T-helper 1 cell (primary cell): Measurements from ENCODE around the gene MBLAC1.
"Not testable (repeated sequence)": the region's sequence is repeated elsewhere in the genome, so short reads cannot be mapped to it uniquely, and the experiment has no call there.

Experiments used
- DNase-seq, 5 donors: peaks; one replicate each; pipeline ENCODE4 v3.0.0-alpha.2; 2012 to 2020

MBLAC1 gene

DNA sequence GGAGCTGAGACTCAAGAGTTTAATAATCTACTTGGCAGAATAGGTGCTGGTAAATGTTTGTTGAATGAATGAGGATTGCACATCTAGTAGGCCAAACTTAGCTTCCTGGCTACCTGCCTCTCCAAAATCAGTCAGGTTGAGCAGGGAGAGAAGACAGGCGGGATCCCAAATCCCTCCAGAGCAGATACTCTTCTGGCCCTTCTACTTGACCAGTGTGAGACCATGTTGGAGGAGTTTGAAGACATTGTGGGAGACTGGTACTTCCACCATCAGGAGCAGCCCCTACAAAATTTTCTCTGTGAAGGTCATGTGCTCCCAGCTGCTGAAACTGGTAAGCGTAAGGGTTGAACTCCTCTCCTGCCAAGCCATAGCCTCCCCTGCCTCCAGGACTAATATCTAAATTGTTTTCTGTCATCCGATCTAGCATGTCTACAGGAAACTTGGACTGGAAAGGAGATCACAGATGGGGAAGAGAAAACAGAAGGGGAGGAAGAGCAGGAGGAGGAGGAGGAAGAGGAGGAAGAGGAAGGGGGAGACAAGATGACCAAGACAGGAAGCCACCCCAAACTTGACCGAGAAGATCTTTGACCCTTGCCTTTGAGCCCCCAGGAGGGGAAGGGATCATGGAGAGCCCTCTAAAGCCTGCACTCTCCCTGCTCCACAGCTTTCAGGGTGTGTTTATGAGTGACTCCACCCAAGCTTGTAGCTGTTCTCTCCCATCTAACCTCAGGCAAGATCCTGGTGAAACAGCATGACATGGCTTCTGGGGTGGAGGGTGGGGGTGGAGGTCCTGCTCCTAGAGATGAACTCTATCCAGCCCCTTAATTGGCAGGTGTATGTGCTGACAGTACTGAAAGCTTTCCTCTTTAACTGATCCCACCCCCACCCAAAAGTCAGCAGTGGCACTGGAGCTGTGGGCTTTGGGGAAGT lies 2.2 kb upstream of the MBLAC1 start:
- DNase-seq = no peak

DNA sequence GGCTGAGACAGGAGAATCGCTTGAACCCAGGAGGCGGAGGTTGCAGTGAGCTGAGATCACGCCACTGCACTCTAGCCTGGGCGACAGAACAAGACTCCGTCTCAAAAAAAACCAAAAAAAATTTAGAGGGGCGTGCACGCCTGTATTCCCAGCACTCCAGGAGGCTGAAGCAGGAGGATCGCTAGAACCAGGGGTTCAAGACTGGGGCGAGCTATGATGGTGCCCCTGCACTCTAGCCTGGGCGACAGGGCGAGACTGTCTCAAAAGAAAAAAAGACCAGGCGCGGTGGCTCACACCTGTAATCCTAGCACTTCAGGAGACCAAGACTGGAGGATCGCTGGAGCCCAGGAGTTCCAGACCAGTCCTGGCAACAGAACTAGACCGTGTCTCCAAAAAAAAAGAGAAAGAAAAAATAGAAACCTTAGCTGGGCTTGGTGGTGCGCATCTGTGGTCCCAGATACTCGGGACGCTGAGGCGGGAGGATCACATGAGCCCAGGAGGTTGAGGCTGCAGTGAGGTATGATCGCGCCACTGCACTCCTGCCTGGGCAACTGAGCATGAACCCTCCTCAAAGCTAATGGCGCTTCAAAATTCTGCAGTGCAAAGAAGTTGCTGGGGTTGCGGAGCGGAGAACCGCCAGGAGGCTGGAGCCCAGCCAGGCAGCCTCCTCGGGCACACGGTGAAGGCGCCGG lies 382 bp upstream of the MBLAC1 start:
- no peak for DNase-seq

DNA sequence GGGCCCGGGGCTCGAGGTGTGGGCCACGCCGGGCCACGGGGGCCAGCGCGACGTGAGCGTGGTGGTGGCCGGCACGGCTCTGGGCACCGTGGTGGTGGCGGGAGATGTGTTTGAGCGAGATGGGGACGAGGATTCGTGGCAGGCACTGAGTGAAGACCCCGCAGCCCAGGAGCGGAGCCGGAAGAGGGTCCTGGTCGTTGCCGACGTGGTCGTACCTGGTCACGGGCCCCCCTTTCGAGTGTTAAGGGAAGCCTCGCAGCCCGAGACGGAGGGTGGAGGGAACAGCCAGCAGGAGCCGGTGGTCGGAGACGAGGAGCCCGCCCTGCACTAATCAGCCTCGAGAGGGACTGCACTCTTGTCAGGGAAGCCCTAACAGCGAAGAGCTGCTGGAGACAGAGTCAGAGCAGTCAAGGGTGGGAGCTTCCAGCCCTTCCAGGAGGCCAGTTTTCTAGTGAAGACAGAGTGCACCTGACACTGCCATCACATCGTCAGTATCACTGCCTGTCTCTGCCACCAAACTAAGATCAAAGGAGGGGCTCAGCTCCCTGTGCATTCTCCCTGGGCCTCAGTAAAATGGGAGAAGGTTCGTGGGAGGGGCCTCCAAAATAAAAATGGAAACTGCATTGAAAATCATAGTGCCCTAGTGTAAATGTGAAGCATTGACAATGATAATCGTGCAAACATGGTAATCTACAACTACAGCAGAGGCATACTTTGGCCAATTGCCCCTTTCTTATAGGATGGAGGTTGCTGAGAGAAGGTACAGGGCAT lies 1.3 kb downstream of the MBLAC1 start:
- peak in 1 of 5 donors; percentile 31 for DNase-seq

DNA sequence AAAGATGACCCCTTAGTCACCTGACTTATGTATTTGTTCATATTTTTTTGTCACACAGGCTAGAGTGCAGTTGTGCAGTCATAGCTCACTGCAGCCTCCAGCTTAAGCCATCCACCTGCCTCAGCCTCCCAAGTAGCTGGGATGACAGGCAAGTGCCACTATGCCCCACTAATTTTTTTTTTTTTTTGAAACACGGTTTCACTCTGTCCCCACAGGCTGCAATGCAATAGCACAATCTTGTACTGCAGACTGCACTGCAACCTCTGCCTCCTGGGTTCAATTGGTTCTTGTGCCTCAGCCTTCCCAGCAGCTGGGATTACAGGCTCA lies 1.8 kb downstream of the MBLAC1 start:
- DNase-seq = no peak

DNA sequence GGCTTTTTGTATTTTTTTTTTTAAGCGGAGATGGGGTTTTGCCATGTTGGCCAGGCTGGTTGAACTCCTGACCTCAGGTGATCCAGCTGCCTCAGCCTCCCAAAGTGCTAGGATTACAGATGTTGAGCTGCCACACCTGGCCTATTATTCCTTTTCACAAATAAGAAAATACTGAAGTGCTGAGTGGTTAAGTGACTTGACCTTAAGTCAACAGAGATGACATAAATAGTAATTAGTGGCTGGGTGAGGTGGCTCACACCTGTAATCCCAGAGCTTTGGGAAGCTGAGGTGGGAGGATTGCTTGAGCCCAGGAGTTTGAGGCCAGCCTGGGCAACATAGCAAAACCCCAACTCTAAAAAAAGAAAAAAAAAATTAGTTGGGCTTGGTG lies 3.4 kb downstream of the MBLAC1 start:
- DNase-seq = not testable (repeated sequence)

DNA sequence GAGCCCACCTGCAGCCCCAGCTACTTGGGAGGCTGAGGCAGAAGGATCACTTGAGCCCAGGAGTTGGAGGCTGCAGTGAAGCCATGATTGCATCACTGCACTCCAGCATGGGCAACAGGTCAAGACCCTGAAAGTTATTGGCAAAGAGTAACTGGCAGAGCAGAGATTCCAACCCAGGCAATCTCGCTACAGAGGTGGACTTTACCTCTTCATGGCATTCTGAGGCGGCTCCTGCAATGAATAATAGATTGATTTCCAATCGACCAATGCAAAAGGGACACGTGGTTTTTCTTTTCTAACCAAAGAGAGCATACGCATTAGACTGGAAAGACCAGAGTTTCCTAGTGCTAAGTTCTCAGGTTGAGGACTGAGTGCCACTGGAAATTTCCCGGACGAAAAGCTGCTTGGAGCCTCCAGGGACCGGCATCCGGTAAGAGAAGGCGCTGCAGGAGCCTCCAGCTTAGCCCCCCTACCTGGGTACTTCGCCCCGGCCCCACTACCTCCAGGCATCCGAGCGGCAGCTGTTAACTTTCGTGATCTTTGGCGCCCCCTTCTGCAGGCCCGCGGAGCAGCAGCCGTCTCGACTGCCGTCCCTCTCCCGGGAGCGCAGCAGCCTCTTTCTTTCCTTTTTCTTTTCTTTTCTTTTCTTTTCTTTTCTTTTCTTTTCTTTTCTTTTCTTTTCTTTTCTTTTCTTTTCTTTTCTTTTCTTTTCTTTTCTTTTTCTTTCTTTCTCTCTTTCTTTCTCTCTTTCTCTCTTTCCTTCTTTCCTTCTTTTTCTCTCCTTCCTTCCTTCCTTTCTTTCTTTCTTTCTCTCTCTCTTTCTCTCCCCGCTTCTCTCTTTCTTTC lies 4.1 kb downstream of the MBLAC1 start:
- DNase-seq = peak; percentile 67 to 81 (median 73)

DNA sequence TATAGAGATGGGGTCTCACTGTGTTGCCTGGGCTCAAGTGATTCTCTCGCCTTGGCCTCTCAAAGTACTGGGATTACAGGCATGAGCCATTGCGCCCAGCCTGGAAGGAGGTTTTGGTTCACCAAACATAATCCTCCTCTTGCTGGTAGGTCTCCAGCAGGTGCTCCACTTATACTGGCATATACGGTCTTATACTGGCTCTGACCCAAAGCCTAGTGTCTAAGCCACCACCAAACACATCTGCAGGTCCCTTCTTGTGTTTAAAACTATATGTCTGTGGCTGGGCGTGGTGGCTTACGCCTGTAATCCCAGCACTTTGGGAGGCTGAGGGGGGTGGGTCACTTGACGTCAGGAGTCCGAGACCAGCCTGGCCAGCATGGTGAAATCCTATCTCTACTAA lies 5.4 kb downstream of the MBLAC1 start:
- no peak for DNase-seq

DNA sequence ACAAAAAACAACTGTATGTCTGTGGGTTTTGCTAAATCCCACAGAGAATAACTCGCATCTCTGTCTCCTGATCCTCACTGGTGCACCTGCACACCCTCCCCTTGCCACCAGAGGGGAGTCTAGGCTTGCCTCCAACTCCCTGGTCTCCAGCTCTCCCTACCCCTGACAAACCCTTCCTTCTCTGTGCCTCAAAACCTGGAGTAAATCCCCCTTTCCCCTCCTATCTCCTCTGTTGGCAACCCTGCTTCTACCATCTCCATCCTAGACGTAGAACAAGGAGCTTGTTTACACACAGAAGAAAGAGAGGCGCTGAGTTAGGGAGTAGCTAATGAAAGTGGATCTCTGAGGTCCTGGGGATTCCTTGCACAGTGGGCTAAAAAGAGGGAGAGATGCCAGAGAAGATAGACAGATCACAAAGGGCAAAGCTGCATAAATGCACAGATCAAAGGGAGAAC lies 6.0 kb downstream of the MBLAC1 start:
- DNase-seq = peak in 4 of 5 donors; percentile 46 to 66 (median 54)

DNA sequence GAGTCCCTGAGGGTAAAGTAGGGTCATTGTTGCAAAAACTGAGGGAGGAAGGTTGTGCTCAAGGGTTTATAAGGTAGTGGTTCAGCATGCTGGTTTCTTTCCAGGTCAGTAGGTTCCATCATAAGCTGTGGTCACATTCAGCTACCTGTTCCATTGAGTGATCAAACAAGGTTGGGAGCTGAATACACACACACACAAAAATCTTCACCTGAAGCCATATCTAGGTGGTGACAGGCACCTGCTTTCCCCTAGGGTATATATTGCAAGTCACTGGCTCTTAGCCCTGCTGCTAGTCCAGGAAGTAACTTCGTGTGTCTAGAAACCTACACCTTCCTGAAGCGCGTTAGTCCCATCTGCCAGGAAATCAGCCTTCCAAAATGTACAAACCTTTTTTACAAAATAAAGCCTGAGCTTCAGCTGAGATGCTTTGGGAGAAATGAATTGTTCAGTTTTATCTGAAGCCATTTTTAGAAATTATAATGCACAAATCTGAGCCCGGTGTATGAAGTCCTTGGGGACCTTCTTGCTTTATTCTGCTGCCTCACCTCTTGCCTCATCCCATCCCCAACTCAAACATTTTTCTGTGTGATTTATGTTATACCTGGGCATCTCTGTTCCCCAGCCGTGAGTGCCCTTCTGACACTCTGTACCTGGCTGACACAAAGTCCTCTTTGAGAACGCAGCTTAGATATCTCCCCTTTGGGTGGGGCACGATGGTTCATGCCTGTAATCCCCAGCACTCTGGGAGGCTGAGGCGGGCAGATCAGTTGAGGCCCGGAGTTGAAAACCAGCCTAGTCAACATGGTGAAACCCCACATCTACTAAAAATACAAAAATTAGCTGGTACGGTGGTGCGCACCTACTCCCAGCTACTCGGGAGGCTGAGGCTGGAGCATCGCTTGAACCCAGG lies 11.3 kb downstream of the MBLAC1 start:
- DNase-seq = no peak

DNA sequence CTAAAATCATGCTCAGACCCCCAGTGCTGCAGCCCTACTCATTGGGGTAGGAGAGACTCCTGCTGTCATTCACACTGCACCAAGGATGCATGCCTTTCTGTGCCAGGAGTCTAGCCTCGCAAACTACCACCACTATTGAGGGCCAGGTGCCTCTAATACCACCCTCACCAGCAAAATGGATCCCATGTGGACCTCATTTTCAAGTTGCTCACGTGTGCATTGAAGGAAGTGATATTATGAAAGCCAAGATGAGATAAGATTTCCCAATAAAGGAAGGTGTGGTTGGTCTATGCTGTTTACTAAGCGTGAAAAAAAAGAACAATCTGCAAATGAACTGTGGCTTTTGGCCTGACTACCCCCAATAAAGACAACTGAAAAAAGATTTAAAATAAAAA lies 14.8 kb downstream of the MBLAC1 start:
- DNase-seq = no peak

DNA sequence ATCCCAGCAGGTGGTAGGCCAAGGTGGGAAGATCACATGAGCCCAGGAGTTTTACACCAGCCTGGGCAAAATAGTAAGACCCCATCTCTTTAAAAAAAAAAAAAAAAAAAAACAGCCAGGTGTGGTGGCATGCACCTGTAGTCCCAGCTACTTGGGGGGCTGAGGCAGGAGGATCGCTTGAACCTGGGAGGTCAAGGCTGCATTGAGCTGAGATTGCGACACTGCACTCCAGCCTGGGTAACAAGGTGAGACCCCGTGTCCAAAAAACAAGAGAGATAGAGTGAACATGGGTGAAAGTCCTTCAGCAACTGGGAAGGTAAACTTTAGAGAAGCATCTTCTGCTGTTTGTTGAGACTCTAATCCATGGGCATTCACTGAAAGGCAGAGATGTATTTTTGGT lies 15.7 kb downstream of the MBLAC1 start:
- DNase-seq = no peak

DNA sequence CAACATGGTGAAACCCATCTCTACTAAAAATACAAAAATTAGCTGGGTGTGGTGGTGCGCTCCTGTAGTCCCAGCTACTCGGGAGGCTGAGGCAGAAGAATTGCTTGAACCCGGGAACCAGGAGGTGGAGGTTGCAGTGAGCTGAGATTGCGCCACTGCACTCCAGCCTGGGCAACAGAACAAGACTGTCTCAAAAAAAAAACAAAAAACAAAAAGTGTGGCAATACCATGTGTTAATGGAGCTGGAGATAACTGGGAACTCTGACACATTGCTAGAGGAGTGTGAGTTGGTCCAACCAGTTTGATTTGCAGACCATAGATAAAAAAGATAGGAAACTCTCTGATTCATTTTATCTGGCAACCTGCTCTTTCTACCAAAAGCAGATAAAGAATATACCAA lies 19.6 kb downstream of the MBLAC1 start:
- not testable (repeated sequence) for DNase-seq

DNA sequence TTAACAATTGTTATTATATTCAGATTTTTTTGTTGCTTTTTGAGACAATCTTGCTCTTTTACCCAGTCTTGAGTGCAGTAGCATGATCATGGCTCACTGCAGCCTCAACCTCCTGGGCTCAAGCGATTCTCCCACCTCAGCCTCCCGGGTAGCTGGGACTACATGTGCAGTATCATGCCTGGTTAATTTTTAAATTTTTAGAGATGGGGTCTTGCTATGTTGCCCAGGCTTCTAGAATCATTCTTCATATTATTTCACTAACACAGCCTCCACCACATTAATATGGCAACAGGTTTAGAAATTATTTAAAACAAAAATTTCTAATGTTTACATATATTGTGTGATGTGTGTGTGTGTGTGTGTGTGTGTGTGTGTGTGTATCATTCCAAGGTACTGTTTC lies 20.5 kb downstream of the MBLAC1 start:
- DNase-seq = no peak

DNA sequence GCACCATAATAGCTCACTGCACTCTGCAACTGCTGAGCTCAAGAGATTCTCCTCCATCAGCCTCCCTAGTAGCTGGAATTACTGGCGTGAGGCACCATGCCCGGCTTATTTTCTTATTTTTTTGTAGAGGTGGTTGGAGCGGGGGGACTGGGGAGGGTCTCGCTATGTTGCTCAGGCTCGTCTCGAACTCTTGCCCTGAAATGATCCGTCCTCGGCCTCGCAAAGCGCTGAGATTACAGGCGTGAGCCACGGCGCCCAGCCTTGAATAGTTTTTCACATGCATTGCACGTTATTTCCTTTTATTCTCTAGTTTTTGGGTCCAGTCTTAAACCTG lies 21.4 kb downstream of the MBLAC1 start:
- DNase-seq = no peak

DNA sequence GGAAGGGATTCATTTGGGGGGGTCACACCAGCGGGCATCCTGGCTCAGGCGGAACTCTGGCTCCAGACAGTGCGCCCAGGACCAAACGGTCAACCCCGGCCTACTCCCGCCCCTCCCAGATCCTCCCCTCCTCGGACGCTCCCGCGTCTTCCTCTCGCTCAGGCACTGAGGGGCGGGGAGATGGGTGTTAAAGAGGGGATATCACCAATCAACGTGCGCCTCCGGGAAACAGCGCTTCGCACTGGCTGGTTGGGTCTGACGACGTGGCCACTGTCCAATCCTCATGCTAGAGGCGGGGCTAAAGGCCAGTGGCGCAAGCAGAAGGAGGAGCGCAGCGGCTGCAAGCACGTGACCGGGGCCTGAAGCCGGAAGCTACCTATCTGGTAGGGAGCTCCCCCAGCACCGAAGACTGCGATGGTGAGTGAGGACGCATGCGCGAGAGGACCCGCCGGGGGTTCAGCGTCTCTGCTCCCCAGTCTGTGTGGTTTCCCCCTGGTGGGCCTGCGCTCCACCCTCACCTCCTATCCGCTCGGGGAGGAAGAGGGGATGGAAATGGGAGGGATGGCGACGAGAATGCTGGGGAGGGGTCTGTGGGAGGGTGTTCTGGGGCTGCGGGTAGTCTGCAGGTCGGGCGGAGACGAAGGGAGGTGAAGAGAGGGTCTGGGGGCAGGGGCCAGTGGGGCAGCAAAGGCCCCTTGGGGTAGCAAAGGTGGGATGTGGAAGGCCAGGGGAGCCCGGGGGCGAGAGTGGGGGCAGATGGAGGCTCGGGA lies 22.0 kb downstream of the MBLAC1 start, which contains the start of gene LAMTOR4:
Gene LAMTOR4, plus strand, starts transcription at position 360 of the 770 bp plus-strand sequence. Its CDS starts 55 bp downstream, at position 415.
- DNase-seq = peak; percentile 97 to 100 (median 98)

DNA sequence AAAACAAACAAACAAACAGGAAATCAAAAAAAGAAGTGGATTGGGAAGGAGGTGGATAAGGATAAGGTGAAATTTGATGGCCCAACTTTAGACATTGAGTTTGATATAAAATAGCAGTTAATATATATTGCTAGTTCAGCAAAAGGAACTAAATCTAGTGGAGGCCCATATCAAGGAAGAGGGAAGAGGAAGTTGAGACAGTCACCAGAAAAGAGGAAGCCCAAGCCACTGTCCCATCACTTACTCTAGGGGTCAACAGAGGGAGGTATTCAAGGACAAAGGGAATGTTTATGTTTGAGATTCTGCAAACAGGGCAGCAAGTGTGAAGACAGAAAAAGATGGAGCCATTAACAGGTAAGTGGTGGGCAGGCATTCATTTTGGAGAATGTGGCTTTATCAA lies 25.6 kb downstream of the MBLAC1 start:
- no peak for DNase-seq

DNA sequence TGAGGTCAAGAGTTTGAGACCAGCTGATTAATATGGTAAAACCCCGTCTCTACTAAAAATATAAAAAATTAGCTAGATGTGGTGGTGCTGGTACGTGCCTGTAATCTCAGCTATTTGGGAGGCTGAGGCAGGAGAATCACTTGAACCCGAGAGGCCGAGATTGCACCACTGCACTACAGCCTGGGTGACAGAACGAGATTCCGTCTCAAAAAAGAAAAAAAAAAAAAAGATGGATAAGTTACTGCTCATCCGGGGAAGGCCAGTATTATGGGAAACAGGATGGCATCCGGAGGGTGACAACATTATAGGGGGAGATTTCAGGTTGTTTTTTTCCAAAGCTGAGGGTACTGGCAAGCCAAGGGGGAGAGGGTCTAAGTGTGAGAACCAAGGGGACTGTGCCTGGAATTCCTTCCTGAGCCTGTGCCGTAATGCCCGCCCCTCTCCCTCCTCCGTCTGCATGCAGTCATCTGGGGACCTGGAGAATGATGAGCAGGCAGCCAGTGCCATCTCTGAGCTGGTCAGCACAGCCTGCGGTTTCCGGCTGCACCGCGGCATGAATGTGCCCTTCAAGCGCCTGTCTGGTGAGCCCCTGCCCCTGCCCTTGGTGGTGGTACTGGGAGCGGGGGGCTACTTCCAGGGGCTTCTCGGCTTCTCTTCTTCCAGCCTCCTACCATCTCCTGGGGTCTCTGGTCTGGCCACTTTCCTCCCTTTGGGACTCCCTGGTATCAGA lies 26.3 kb downstream of the MBLAC1 start:
- DNase-seq = no peak

DNA sequence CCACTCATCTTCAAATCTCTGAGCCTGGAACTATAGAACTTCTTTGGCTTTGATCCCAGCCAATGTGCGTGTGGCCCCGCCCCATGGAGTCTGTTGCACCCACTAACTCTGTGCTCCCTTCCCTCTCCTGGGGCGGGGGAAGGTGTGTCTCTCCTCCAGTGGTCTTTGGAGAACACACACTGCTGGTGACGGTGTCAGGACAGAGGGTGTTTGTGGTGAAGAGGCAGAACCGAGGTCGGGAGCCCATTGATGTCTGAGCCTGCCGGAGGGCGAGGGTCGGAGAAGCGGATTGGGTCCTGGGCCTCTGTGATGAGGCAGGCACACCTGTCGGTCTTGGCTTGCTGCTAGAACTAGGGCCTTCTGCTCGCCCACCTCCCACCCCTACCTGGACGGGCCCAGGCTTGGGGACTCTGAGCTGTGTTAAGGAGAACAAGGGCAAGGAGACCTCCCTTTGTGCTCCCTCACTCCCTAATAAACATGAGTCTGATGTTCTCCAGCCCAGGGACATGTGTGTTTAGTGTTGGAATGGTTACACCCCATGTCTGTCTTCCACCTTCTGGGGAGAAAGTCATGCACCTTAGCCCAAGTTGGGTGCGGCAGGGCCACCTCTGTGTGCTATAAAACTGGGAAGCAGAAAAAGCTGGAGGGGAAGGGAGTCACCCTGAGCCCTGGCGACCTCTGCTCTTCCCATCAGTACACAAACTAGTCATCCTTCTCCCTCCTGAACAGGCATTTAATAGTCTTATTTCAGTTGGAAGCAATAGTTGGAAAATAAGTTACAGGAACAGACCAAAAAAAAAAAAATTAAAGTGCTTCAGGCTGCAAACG lies 27.2 kb downstream of the MBLAC1 start:
- DNase-seq = no peak
